ENCODE data around the gene PRKCH. TPM values are rescaled to one million over a fixed set of nuclear protein-coding genes. Genes with fewer than 3 reads are reported as not detected.
A peak's percentile ranks its signal among the peaks of the same experiment; 100 is the strongest.

Gene PRKCH
- total RNA-seq, result 6.6 and 12.3 TPM in 2 replicates

- peak; percentile 15 for DNase-seq (ENCODE audit: low read depth)
Observed at GRCh38 chr14:61321385-61322010, at the start of gene PRKCH. Gene PRKCH (plus strand): TSS chr14:61321579. CDS start chr14:61322102, 523 bp downstream.

GRCh38 chr14:61277232-61277631 is 44.1 kb upstream of the PRKCH start:
- no peak for DNase-seq (ENCODE audit: low read depth)

- DNase-seq (ENCODE audit: low read depth), result no peak
Observed at GRCh38 chr14:61277784-61278183, 43.6 kb upstream of the PRKCH start.

GRCh38 chr14:61279082-61279481 is 42.3 kb upstream of the PRKCH start:
- no peak for DNase-seq (ENCODE audit: low read depth)

GRCh38 chr14:61280092-61280525 is 41.3 kb upstream of the PRKCH start:
- no peak for DNase-seq (ENCODE audit: low read depth)

- DNase-seq (ENCODE audit: low read depth), result no peak
Observed at GRCh38 chr14:61280526-61281185, 40.7 kb upstream of the PRKCH start.

GRCh38 chr14:61281186-61281947 is 40.0 kb upstream of the PRKCH start, which contains the start of gene TMEM30B:
Gene TMEM30B (minus strand): TSS chr14:61281338. CDS start chr14:61281147, 191 bp downstream.
- peak; percentile 24 for DNase-seq (ENCODE audit: low read depth)

- DNase-seq (ENCODE audit: low read depth), result no peak
Observed at GRCh38 chr14:61281948-61282275, 39.5 kb upstream of the PRKCH start.

GRCh38 chr14:61282746-61283145 is 38.6 kb upstream of the PRKCH start:
- no peak for DNase-seq (ENCODE audit: low read depth)

- no peak for DNase-seq (ENCODE audit: low read depth)
Observed at GRCh38 chr14:61284001-61284400, 37.4 kb upstream of the PRKCH start.

GRCh38 chr14:61285364-61285763 is 36.0 kb upstream of the PRKCH start:
- peak; percentile 48 for DNase-seq (ENCODE audit: low read depth)

GRCh38 chr14:61287196-61287595 is 34.2 kb upstream of the PRKCH start:
- no peak for DNase-seq (ENCODE audit: low read depth)

- DNase-seq (ENCODE audit: low read depth), result no peak
Observed at GRCh38 chr14:61288228-61288627, 33.2 kb upstream of the PRKCH start.

- no peak for DNase-seq (ENCODE audit: low read depth)
Observed at GRCh38 chr14:61288720-61289119, 32.7 kb upstream of the PRKCH start.

GRCh38 chr14:61290701-61291100 is 30.7 kb upstream of the PRKCH start:
- no peak for DNase-seq (ENCODE audit: low read depth)

GRCh38 chr14:61296151-61296550 is 25.2 kb upstream of the PRKCH start:
- no peak for DNase-seq (ENCODE audit: low read depth)

- DNase-seq (ENCODE audit: low read depth), result peak; percentile 42
Observed at GRCh38 chr14:61296719-61297502, 24.5 kb upstream of the PRKCH start.

- DNase-seq (ENCODE audit: low read depth), result no peak
Observed at GRCh38 chr14:61297581-61297980, 23.8 kb upstream of the PRKCH start.

- DNase-seq (ENCODE audit: low read depth), result no peak
Observed at GRCh38 chr14:61298824-61299223, 22.6 kb upstream of the PRKCH start.

GRCh38 chr14:61300209-61300608 is 21.2 kb upstream of the PRKCH start:
- no peak for DNase-seq (ENCODE audit: low read depth)

GRCh38 chr14:61300754-61301153 is 20.6 kb upstream of the PRKCH start:
- no peak for DNase-seq (ENCODE audit: low read depth)

GRCh38 chr14:61304688-61305087 is 16.7 kb upstream of the PRKCH start:
- no peak for DNase-seq (ENCODE audit: low read depth)

Data from renal cortical epithelial cell (primary cell).